H9 (cell line): ENCODE data around the gene SEPTIN3. TPM values are rescaled to one million over a fixed set of nuclear protein-coding genes. Genes with fewer than 3 reads are reported as not detected.

Experiments used
- DNase-seq: peaks from one replicate; pipeline ENCODE4 v3.0.0-alpha.2; 2017
- H2AFZ ChIP-seq: one replicate; pipeline ENCODE4 v1.6.1; 2013; ENCODE audit warnings: mild to moderate bottlenecking, low read length, control low read depth, moderate library complexity
- H2AK5ac ChIP-seq: 2 replicates; pipeline ENCODE4 v1.6.1; 2013; ENCODE audit warnings: low read length, control low read depth, mixed read lengths; ENCODE audit not compliant: insufficient read length
- H2BK120ac ChIP-seq: one replicate; pipeline ENCODE4 v1.6.1; 2013; ENCODE audit warnings: low read depth, mild to moderate bottlenecking, low read length, control low read depth, inconsistent platforms; ENCODE audit not compliant: poor library complexity, severe bottlenecking
- H2BK12ac ChIP-seq: 2 replicates; pipeline ENCODE4 v1.6.1; 2013; ENCODE audit warnings: low read length, control low read depth, mixed read lengths, low read depth; ENCODE audit not compliant: insufficient read length
- H2BK15ac ChIP-seq: 2 replicates; pipeline ENCODE4 v1.6.1; 2013; ENCODE audit warnings: low read depth, low read length, control low read depth
- H2BK20ac ChIP-seq: one replicate; pipeline ENCODE4 v1.6.1; 2013; ENCODE audit warnings: low read depth, mild to moderate bottlenecking, low read length, control low read depth, inconsistent platforms; ENCODE audit not compliant: poor library complexity, severe bottlenecking
- H2BK5ac ChIP-seq: 2 replicates; pipeline ENCODE4 v1.6.1; 2013; ENCODE audit warnings: low read length, control low read depth, mixed read lengths; ENCODE audit not compliant: insufficient read length
- H3K14ac ChIP-seq: 2 replicates; pipeline ENCODE4 v1.6.1; 2013; ENCODE audit warnings: low read length, control low read depth; ENCODE audit not compliant: insufficient read depth
- H3K18ac ChIP-seq: 2 replicates; pipeline ENCODE4 v1.6.1; 2013; ENCODE audit warnings: low read depth, mild to moderate bottlenecking, mixed read lengths, low read length, control low read depth; ENCODE audit not compliant: insufficient read length
- H3K23ac ChIP-seq: 2 replicates; pipeline ENCODE4 v1.6.1; 2013; ENCODE audit warnings: low read length, control low read depth, mixed read lengths, low read depth; ENCODE audit not compliant: insufficient read length
- H3K23me2 ChIP-seq: 2 replicates; pipeline ENCODE4 v1.6.1; 2013; ENCODE audit warnings: low read depth, mild to moderate bottlenecking, mixed read lengths, low read length, control low read depth; ENCODE audit not compliant: insufficient read length, poor library complexity, severe bottlenecking
- H3K27ac ChIP-seq: 2 replicates; pipeline ENCODE4 v1.5.1; 2013; ENCODE audit warnings: low read length, control low read depth, mixed read lengths, low read depth; ENCODE audit not compliant: insufficient read length
- H3K27me3 ChIP-seq: 2 replicates; pipeline ENCODE4 v1.6.1; 2013; ENCODE audit warnings: low read length, control low read depth, inconsistent platforms; ENCODE audit not compliant: insufficient read depth
- H3K4ac ChIP-seq: 2 replicates; pipeline ENCODE4 v1.6.1; 2013; ENCODE audit warnings: low read depth, mild to moderate bottlenecking, control low read depth, inconsistent platforms, low read length, moderate library complexity
- H3K4me1 ChIP-seq: 2 replicates; pipeline ENCODE4 v1.6.1; 2013; ENCODE audit warnings: low read length, control low read depth, inconsistent platforms; ENCODE audit not compliant: insufficient read depth
- H3K4me2 ChIP-seq: 2 replicates; pipeline ENCODE4 v1.6.1; 2013; ENCODE audit warnings: low read length, control low read depth, mixed read lengths; ENCODE audit not compliant: insufficient read length, insufficient read depth
- H3K56ac ChIP-seq: 2 replicates; pipeline ENCODE4 v1.6.1; 2013; ENCODE audit warnings: low read depth, mild to moderate bottlenecking, mixed read lengths, low read length, control low read depth; ENCODE audit not compliant: insufficient read length
- H3K79me1 ChIP-seq: 2 replicates; pipeline ENCODE4 v1.6.1; 2013; ENCODE audit warnings: low read depth, mild to moderate bottlenecking, moderate library complexity, low read length, control low read depth, inconsistent platforms; ENCODE audit not compliant: insufficient read depth, poor library complexity, severe bottlenecking
- H3K79me2 ChIP-seq: 2 replicates; pipeline ENCODE4 v1.6.1; 2013; ENCODE audit warnings: low read length, control low read depth, inconsistent platforms; ENCODE audit not compliant: insufficient read depth
- H3K9ac ChIP-seq: 2 replicates; pipeline ENCODE4 v1.6.1; 2013; ENCODE audit warnings: low read length, control low read depth, mixed read lengths; ENCODE audit not compliant: insufficient read length; ENCODE audit errors: extremely low read depth
- H3K9me3 ChIP-seq: one replicate; pipeline ENCODE4 v1.6.1; 2013; ENCODE audit warnings: low read depth, low read length, inconsistent platforms; ENCODE audit not compliant: control insufficient read depth
- H3T11ph ChIP-seq: one replicate; pipeline ENCODE4 v1.6.1; 2013; ENCODE audit warnings: mild to moderate bottlenecking, low read length, control low read depth, inconsistent platforms
- H4K20me1 ChIP-seq: one replicate; pipeline ENCODE4 v1.6.1; 2013; ENCODE audit not compliant: control insufficient read depth, insufficient read length, insufficient read depth
- H4K5ac ChIP-seq: 2 replicates; pipeline ENCODE4 v1.6.1; 2013; ENCODE audit warnings: low read depth, mild to moderate bottlenecking, mixed read lengths, low read length, control low read depth; ENCODE audit not compliant: insufficient read length
- H4K8ac ChIP-seq: replicated peaks from 2 replicates; pipeline ENCODE4 v1.6.1; 2013; ENCODE audit warnings: low read length, control low read depth, mixed read lengths, low read depth; ENCODE audit not compliant: insufficient read length
- H4K91ac ChIP-seq: 2 replicates; pipeline ENCODE4 v1.6.1; 2013; ENCODE audit warnings: low read depth, mild to moderate bottlenecking, moderate library complexity, mixed read lengths, low read length, control low read depth; ENCODE audit not compliant: insufficient read length
- H3K27ac Mint-ChIP-seq, 3 experiments: 2 replicates in 2 of 3; 3 replicates in 1 of 3; pipeline ENCODE4 v1.8.0; 2020 to 2021; ENCODE audit warnings: mixed read lengths in 3 of 3, mild to moderate bottlenecking in 1 of 3, moderate library complexity in 1 of 3
- H3K27me3 Mint-ChIP-seq: 2 replicates; pipeline ENCODE4 v1.8.0; 2021; ENCODE audit warnings: low read depth, mild to moderate bottlenecking, moderate library complexity, mixed read lengths
- H3K36me3 Mint-ChIP-seq, 3 experiments: 2 replicates in 2 of 3; 3 replicates in 1 of 3; pipeline ENCODE4 v1.8.0; 2020 to 2021; ENCODE audit warnings: low read depth in 3 of 3, mixed read lengths in 3 of 3; ENCODE audit not compliant: insufficient read depth in 1 of 3
- H3K4me1 Mint-ChIP-seq, 2 experiments: 2 replicates each; pipeline ENCODE4 v1.8.0; 2020; ENCODE audit warnings: mixed read lengths in 2 of 2
- H3K4me3 Mint-ChIP-seq, 2 experiments: 2 replicates in 1 of 2; 3 replicates in 1 of 2; pipeline ENCODE4 v1.8.0; 2020 to 2021; ENCODE audit warnings: mild to moderate bottlenecking in 2 of 2, mixed read lengths in 2 of 2, moderate library complexity in 1 of 2
- H3K9me3 Mint-ChIP-seq, 2 experiments: 2 replicates in 1 of 2; 3 replicates in 1 of 2; pipeline ENCODE4 v1.8.0; 2020; ENCODE audit warnings: mild to moderate bottlenecking in 2 of 2, mixed read lengths in 2 of 2, moderate library complexity in 1 of 2
- WGBS: extraction: QIAGEN DNeasy Blood & Tissue Kit; methylation state at CpG from one replicate; pipeline ENCODE4 v1.1.7; 2013; ENCODE audit warnings: missing lambda C conversion rate, low lambda C conversion rate, mixed read lengths; ENCODE audit not compliant: insufficient read length; ENCODE audit errors: extremely low coverage; 5-methylcytosine and 5-hydroxymethylcytosine counted together
- total RNA-seq: library from RNA; stranded (reverse); gene quantifications from 2 replicates; pipeline ENCODE4 v1.2.1, GENCODE V29; 2021
- TF ChIP-seq, protein P1 (sequence below): fragments of 200-600 bp; sonication (generic); conservative IDR thresholded peaks from 3 replicates; pipeline ENCODE4 v1.8.0; 2021; ENCODE audit warnings: antibody characterized with exemption, mild to moderate bottlenecking

The SEPTIN3 gene
- total RNA-seq, 1 experiment from 2014 or later: 33.3 TPM

DNA sequence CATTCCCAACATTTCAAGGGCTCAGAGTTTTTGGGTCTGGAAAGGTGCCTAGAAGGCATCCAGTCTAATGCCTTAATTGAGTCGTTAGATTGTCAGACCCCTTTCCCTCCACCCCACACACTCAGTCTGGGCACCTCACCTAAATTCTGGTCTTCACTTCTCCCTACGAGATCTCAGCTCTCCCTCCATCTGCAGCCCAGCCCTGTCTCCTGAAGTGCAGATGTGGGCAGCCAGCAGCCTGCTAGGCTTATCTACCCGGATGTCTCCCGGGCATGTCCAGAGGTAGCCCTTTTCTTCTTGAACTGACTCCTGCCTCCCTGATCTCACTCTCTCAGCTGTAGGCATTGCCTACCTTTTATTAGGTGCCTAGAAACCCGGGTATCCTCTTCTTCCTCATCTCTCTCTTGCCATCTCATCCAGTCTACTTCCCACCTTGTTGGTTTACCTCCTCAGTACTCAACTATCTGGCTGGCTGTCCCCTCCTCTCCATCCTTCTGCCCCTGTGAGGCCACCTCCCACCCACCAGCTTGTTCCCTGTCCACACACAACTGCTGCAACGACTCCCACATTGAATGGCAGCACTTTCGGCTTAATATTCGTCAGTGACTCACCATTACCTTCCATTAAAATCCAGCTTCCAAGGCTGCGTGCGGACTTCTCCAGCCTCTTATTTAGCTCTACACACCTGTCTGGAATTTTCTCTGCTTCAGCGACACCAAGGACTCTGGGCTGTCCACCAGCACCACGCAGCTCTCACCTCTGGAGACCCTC lies 6.2 kb downstream of the SEPTIN3 start:
- H3K4me3 Mint-ChIP-seq: peak overlapping the region; percentile 56 to 82

More for the DNA sequence above, 6.2 kb downstream of the SEPTIN3 start:
- Histone ChIP-seq H4K91ac (no peak overlapping the region), H4K5ac (no peak overlapping the region), H3K27me3 (peaks cover 18% of the 10 kb centered on the region), H2BK120ac (no peak overlapping the region), H3T11ph (no peak overlapping the region), H3K14ac (no peak overlapping the region), H3K56ac (no peak overlapping the region), H2AK5ac (no peak overlapping the region), H4K8ac (no peak overlapping the region), H2BK20ac (no peak overlapping the region), H3K23me2 (peaks cover 11% of the 10 kb centered on the region), H3K79me1 (no peaks in the 10 kb centered on the region), H3K9me3 (no peaks in the 10 kb centered on the region), H3K4ac (no peak overlapping the region), H3K4me2 (no peak overlapping the region), H2AFZ (no peak overlapping the region), H3K18ac (no peak overlapping the region), H4K20me1 (no peaks in the 10 kb centered on the region), H3K79me2 (no peaks in the 10 kb centered on the region), H3K4me1 (peaks cover 4% of the 10 kb centered on the region), H2BK15ac (no peak overlapping the region), H2BK5ac (no peak overlapping the region), H3K27ac (no peak overlapping the region), H2BK12ac (no peak overlapping the region), H3K23ac (no peak overlapping the region), H3K9ac (no peak overlapping the region)
- DNase-seq: no peak
- TF ChIP-seq, protein P1, sequence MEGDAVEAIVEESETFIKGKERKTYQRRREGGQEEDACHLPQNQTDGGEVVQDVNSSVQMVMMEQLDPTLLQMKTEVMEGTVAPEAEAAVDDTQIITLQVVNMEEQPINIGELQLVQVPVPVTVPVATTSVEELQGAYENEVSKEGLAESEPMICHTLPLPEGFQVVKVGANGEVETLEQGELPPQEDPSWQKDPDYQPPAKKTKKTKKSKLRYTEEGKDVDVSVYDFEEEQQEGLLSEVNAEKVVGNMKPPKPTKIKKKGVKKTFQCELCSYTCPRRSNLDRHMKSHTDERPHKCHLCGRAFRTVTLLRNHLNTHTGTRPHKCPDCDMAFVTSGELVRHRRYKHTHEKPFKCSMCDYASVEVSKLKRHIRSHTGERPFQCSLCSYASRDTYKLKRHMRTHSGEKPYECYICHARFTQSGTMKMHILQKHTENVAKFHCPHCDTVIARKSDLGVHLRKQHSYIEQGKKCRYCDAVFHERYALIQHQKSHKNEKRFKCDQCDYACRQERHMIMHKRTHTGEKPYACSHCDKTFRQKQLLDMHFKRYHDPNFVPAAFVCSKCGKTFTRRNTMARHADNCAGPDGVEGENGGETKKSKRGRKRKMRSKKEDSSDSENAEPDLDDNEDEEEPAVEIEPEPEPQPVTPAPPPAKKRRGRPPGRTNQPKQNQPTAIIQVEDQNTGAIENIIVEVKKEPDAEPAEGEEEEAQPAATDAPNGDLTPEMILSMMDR: no peak
- Mint-ChIP-seq H3K27me3 (peaks cover 83% of the 10 kb centered on the region), H3K4me1 (peaks cover 25 to 26% of the 10 kb centered on the region in 2 experiments), H3K36me3 (no peaks in the 10 kb centered on the region; a peak in 2 of 7 replicates), H3K9me3 (no peaks in the 10 kb centered on the region; a peak in 2 of 5 replicates), H3K27ac (no peak overlapping the region; a peak in 1 of 7 replicates)
- WGBS: no CpG with 5 or more reads among the region's 12 CpGs
